K562 (cell line): ENCODE measurements around the gene XPNPEP3. TPM values are rescaled to one million over a fixed set of nuclear protein-coding genes. Genes with fewer than 3 reads are reported as not detected.

Source experiments
- ATAC-seq: fragments of 200-7000 bp; cut with Tn5 transposase; 3 replicates; pipeline ENCODE4 v1.9.1; 2020; ENCODE audit warnings: moderate library complexity
- BruUV-seq: library from RNA; stranded (reverse); fragments of 400-500 nt; replicated peaks from 2 replicates; lab custom pipeline; 2021; lab: Mats Ljungman, UMichigan
- CTCF ChIA-PET: fragments of 300-600 bp; formaldehyde crosslinking; extraction: SDS; loops from one replicate; lab custom pipeline; 2021; ENCODE audit warnings: low intra/inter-chr PET ratio; lab: Yijun Ruan, JAX
- POLR2A ChIA-PET: fragments of 300-600, 350-650 bp; sonication (Branson Sonifier 250); formaldehyde crosslinking; extraction: SDS; loops from one replicate; lab custom pipeline; 2021; ENCODE audit warnings: antibody characterized with exemption, inconsistent platforms; lab: Yijun Ruan, JAX
- DNase-seq, 4 experiments: peaks; one replicate each; pipeline versions ENCODE4 v3.0.0 to v3.0.0-alpha.2; 2011 to 2018; ENCODE audit warnings: low spot score in 3 of 4, mixed read lengths in 3 of 4; ENCODE audit errors: extremely low read depth in 1 of 4
- FAIRE-seq: peaks from 2 replicates; lab custom pipeline; 2011; peaks lifted over from hg19 to GRCh38; lab: Jason Lieb, UNC
- H2AFZ ChIP-seq: 2 replicates; pipeline ENCODE4 v1.6.0; 2011; ENCODE audit warnings: low read depth, low read length, control low read depth, inconsistent platforms
- H3K27ac ChIP-seq: fragments of 200-600 bp; 3 replicates; pipeline ENCODE4 v1.8.0; 2011; ENCODE audit warnings: low read depth, mild to moderate bottlenecking, control low read depth, inconsistent platforms, low read length, moderate library complexity, mixed read lengths; ENCODE audit errors: extremely low read depth
- H3K27me3 ChIP-seq, 2 experiments: fragments of 300-600 bp in 1 of 2; 2 replicates in 1 of 2; 3 replicates in 1 of 2; pipeline versions ENCODE4 v1.6.0 to v1.8.0; 2011; ENCODE audit warnings: inconsistent platforms in 2 of 2, low read length in 2 of 2, mild to moderate bottlenecking in 1 of 2, mixed read lengths in 1 of 2, moderate library complexity in 1 of 2; ENCODE audit not compliant: control insufficient read depth in 2 of 2, insufficient read depth in 2 of 2
- H3K36me3 ChIP-seq: fragments of 300-600 bp; 3 replicates; pipeline ENCODE4 v1.8.0; 2011; ENCODE audit warnings: mild to moderate bottlenecking, low read length, inconsistent platforms; ENCODE audit not compliant: control insufficient read depth, insufficient read depth
- H3K4me1 ChIP-seq, 2 experiments: fragments of 200-600 bp in 1 of 2; replicated peaks in 1 of 2; 2 replicates in 1 of 2; 3 replicates in 1 of 2; pipeline versions ENCODE4 v1.5.1 to v1.8.0; 2011; ENCODE audit warnings: inconsistent platforms in 2 of 2, low read length in 2 of 2, mild to moderate bottlenecking in 1 of 2, mixed read lengths in 1 of 2, moderate library complexity in 1 of 2; ENCODE audit not compliant: control insufficient read depth in 2 of 2, insufficient read depth in 2 of 2
- H3K4me2 ChIP-seq: 2 replicates; pipeline ENCODE4 v1.6.1; 2011; ENCODE audit warnings: low read length, control low read depth, inconsistent platforms, mixed read lengths; ENCODE audit not compliant: insufficient read depth
- H3K4me3 ChIP-seq: fragments of 200-600 bp; sonication (generic), shearing (Covaris generic); 2 replicates; pipeline ENCODE4 v1.5.1; 2016; ENCODE audit warnings: control low read depth, inconsistent platforms
- H3K79me2 ChIP-seq: fragments of 200-600 bp; 3 replicates; pipeline ENCODE4 v1.8.0; 2011; ENCODE audit warnings: low read length, inconsistent platforms; ENCODE audit not compliant: control insufficient read depth, insufficient read depth
- H3K9ac ChIP-seq, 2 experiments: 2 replicates each; pipeline versions ENCODE4 v1.6.0 to v1.6.1; 2011; ENCODE audit warnings: low read depth in 2 of 2, low read length in 2 of 2, control low read depth in 1 of 2, inconsistent platforms in 1 of 2, mild to moderate bottlenecking in 1 of 2, mixed read lengths in 1 of 2; ENCODE audit not compliant: insufficient read depth in 1 of 2
- H3K9me1 ChIP-seq: one replicate; pipeline ENCODE4 v1.6.0; 2011; ENCODE audit warnings: inconsistent platforms, mild to moderate bottlenecking, low read length, moderate library complexity; ENCODE audit not compliant: control insufficient read depth, insufficient read depth
- H3K9me3 ChIP-seq: replicated peaks from 2 replicates; pipeline ENCODE4 v1.5.1; 2011; ENCODE audit warnings: low read depth, low read length, inconsistent platforms; ENCODE audit not compliant: control insufficient read depth, insufficient read depth
- H4K20me1 ChIP-seq: replicated peaks from 2 replicates; pipeline ENCODE4 v1.6.1; 2011; ENCODE audit warnings: low read length, inconsistent platforms, mixed read lengths; ENCODE audit not compliant: control insufficient read depth, insufficient read depth
- CTBP1 ChIP-seq: fragments of 450-650 bp; IDR thresholded peaks from 2 replicates; pipeline ENCODE4 v1.6.1; 2016; ENCODE audit warnings: borderline replicate concordance
- E2F6 ChIP-seq, 2 experiments: IDR thresholded peaks; 2 replicates each; pipeline ENCODE4 v1.6.1; 2011; ENCODE audit warnings: borderline replicate concordance in 1 of 2, control low read depth in 1 of 2, low read depth in 1 of 2, low read length in 1 of 2, mild to moderate bottlenecking in 1 of 2, mixed read lengths in 1 of 2, moderate library complexity in 1 of 2; ENCODE audit not compliant: insufficient read depth in 1 of 2, insufficient read length in 1 of 2, poor library complexity in 1 of 2, severe bottlenecking in 1 of 2; ENCODE audit errors: extremely low read depth in 1 of 2
- FOXM1 ChIP-seq, 2 experiments: fragments of 450-650 bp in 1 of 2; sonication (generic) in 1 of 2; formaldehyde crosslinking in 1 of 2; IDR thresholded peaks; 2 replicates each; pipeline versions ENCODE4 v1.6.1 to v1.9.0; 2017 to 2022; ENCODE audit warnings: low read depth in 2 of 2, mild to moderate bottlenecking in 2 of 2, missing genetic modification reagents in 1 of 2, moderate library complexity in 1 of 2
- HLTF ChIP-seq: fragments of 450-650 bp; IDR thresholded peaks from 2 replicates; pipeline ENCODE4 v1.6.1; 2016
- IRF1 ChIP-seq: sonication (generic); formaldehyde crosslinking; IDR thresholded peaks from 2 replicates; pipeline ENCODE4 v1.8.0; 2022; ENCODE audit warnings: missing genetic modification reagents, mild to moderate bottlenecking, borderline replicate concordance
- MBD1 ChIP-seq: fragments of 250-450 bp; sonication (Bioruptor Pico); IDR thresholded peaks from 2 replicates; pipeline ENCODE4 v1.8.0; 2022; ENCODE audit warnings: inconsistent platforms
- PURB ChIP-seq: sonication (generic); formaldehyde crosslinking; IDR thresholded peaks from 2 replicates; pipeline ENCODE4 v1.9.0; 2021; ENCODE audit warnings: low read depth, mild to moderate bottlenecking, missing genetic modification reagents
- RBM15 ChIP-seq: fragments of 200-400 bp; formaldehyde crosslinking; IDR thresholded peaks from 2 replicates; pipeline ENCODE4 v1.6.1; 2018; ENCODE audit warnings: mild to moderate bottlenecking, low read length, moderate library complexity; ENCODE audit not compliant: insufficient read depth
- SRF ChIP-seq, 2 experiments: fragments of 250-450, 450-650 bp in 1 of 2; sonication (Bioruptor Pico) in 1 of 2; sonication (generic) in 1 of 2; formaldehyde crosslinking; IDR thresholded peaks; 2 replicates each; pipeline versions ENCODE4 v1.5.0 to v1.5.1; 2020 to 2022; ENCODE audit warnings: mild to moderate bottlenecking in 1 of 2, missing genetic modification reagents in 1 of 2
- STAT6 ChIP-seq: sonication (generic); formaldehyde crosslinking; IDR thresholded peaks from 2 replicates; pipeline ENCODE4 v1.8.1; 2023; ENCODE audit warnings: mild to moderate bottlenecking, missing genetic modification reagents
- ZNF551 ChIP-seq: fragments of 250-450 bp; sonication (Bioruptor Pico); IDR thresholded peaks from 2 replicates; pipeline ENCODE4 v1.5.0; 2021; ENCODE audit warnings: mild to moderate bottlenecking, moderate library complexity
- ZNF717 ChIP-seq: fragments of 250-450 bp; sonication (Bioruptor Pico); IDR thresholded peaks from 2 replicates; pipeline ENCODE4 v1.5.0; 2021
- ZSCAN32 ChIP-seq: fragments of 450-650 bp; formaldehyde crosslinking; IDR thresholded peaks from 2 replicates; pipeline ENCODE4 v1.4.0; 2020; ENCODE audit warnings: mild to moderate bottlenecking, moderate library complexity
- WGBS: fragments of 100-300 bp; shearing (Covaris generic); methylation state at CpG from one replicate; pipeline ENCODE4 v1.1.6; 2016; ENCODE audit warnings: low coverage, mixed read lengths; ENCODE audit not compliant: insufficient coverage; ENCODE audit errors: missing lambda C conversion rate; 5-methylcytosine and 5-hydroxymethylcytosine counted together
- in situ Hi-C: fragments of 300-500 bp; cut with MboI; formaldehyde crosslinking; loops from 4 replicates; pipeline ENCODE4 v1.15.0; 2018; ENCODE audit warnings: inconsistent platforms, mixed read lengths
- intact Hi-C: fragments of 100-400 bp; cut with micrococcal nuclease; formaldehyde crosslinking; loops from 2 replicates; pipeline ENCODE4 v1.14.2; 2022
- polyA plus RNA-seq, 8 experiments: library from polyadenylated mRNA; depleted of rRNA in 4 of 8; stranded (reverse) in 5 of 8; unstranded in 3 of 8; fragments of >200 nt; fragmentation: Nextera tagmentation in 2 of 8; fragmentation: Illumina TruSeq in 1 of 8; extraction: Ambion mirVana in 2 of 8; extraction: Trizol in 1 of 8; gene quantifications; 2 replicates each; pipeline versions ENCODE4 v1.2.1 to v1.2.3, GENCODE V29; 2011 to 2014; ENCODE audit warnings: inconsistent platforms in 1 of 8, missing spikeins in 1 of 8
- total RNA-seq, 7 experiments: library from RNA; depleted of rRNA in 6 of 7; stranded (reverse); fragments of >200 nt in 6 of 7; fragmentation: Illumina TruSeq in 2 of 7; extraction: Trizol in 2 of 7; gene quantifications; 2 replicates each; pipeline versions ENCODE4 v1.2.1 to v1.2.3, GENCODE V29; 2011 to 2021; ENCODE audit warnings: low replicate concordance in 1 of 7

Gene XPNPEP3
- total and polyA plus RNA-seq, 9 of the 15 experiments (the other 6 are each of a cell fraction or from before 2014, with no cell fraction given), result 9.1 to 22.6 (median 15.6) TPM

GRCh38 chr22:40889116-40889515 lies 32.2 kb downstream of the XPNPEP3 start (continued):
- TF ChIP-seq RBM15, result no peak
- TF ChIP-seq FOXM1 (IDR thresholded peaks at IDR 0.05; ENCODE audit: low read depth), result no peak
- no peak for TF ChIP-seq FOXM1 (CRISPR knock-in tag; IDR thresholded peaks at IDR 0.05; ENCODE audit: low read depth)
- no peak for TF ChIP-seq MBD1

- Histone ChIP-seq H3K9me3 (no peaks in the 10 kb centered on the region), H4K20me1 (no peaks in the 10 kb centered on the region), H2AFZ (no peak overlapping the region), H3K36me3 (peaks cover 23% of the 10 kb centered on the region; the same call in 2 of the 3 replicates), H3K4me1 (no peaks in the 10 kb centered on the region), H3K4me3 (no peak overlapping the region), H3K27me3 (no peaks in the 10 kb centered on the region), H3K27ac (no peak overlapping the region), H3K9me1 (no peaks in the 10 kb centered on the region), H3K9ac (no peak overlapping the region), H3K4me2 (no peak overlapping the region), H3K79me2 (no peaks in the 10 kb centered on the region)
- WGBS, result 39% methylated on average over 3 of the region's 3 CpGs
- no peak for DNase-seq
- in situ Hi-C loops, result loop anchor here (10.0 kb wide), 2 partner anchors 236 to 336 kb away; no protein-coding TSS in a partner anchor
- ATAC-seq, result no peak
- intact Hi-C loops, result loop anchor here (10.0 kb wide), 1 partner anchor 236 kb away; no protein-coding TSS in a partner anchor
- ChIA-PET POLR2A (interaction anchor here (0.6 to 1.3 kb wide), 2 partner anchors 21 to 414 kb away, joined by 3 read pairs; no protein-coding TSS in a partner anchor), CTCF (no interaction called here)
- FAIRE-seq, result no peak
- BruUV-seq, result no TSS peak
- no peak for TF ChIP-seq STAT6 (CRISPR knock-in tag)
- no peak for TF ChIP-seq ZSCAN32
- TF ChIP-seq IRF1 (CRISPR knock-in tag), result no peak
- no peak for TF ChIP-seq ZNF717 (CRISPR knock-in tag)
- no peak for TF ChIP-seq HLTF
- no peak for TF ChIP-seq CTBP1
- TF ChIP-seq ZNF551 (CRISPR knock-in tag), result no peak
- TF ChIP-seq SRF (CRISPR knock-in tag; IDR thresholded peaks at IDR 0.05), result no peak
- TF ChIP-seq E2F6 (IDR thresholded peaks at IDR 0.05; ENCODE audit: borderline replicate concordance in 1 of 2, extremely low read depth in 1 of 2, insufficient read depth in 1 of 2, insufficient read length in 1 of 2, low read depth in 1 of 2, low read length in 1 of 2, poor library complexity in 1 of 2, severe bottlenecking in 1 of 2), result no peak
- no peak for TF ChIP-seq PURB (CRISPR knock-in tag)
Observed at GRCh38 chr22:40890881-40891280, 33.9 kb downstream of the XPNPEP3 start.
